NCI-H1048 (cell line): ENCODE results near the gene CYP19A1.

Experiments
- DNase-seq: peaks from one replicate; lab custom pipeline; 2025; lab: John Stamatoyannopoulos, UW

CYP19A1 gene

DNA sequence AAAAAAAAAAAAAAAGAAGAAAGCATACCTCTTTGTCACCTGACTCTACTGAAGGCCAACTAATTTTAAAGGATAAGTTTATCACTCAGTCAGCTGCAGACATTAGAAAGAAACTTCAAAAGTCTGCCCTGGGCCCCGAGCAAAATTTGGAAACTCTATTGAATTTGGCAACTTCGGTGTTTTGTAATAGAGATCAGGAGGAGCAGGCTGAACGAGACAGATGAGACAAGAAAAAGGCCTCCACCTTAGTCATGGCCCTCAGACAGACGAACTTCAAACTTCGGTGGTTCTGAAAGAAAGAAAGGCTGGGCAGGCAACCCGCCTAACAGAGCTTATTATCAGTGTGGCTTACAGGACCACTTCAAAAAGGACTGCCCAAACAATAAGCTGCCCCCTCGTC lies 21.6 kb upstream of the CYP19A1 start:
- DNase-seq: no peak

DNA sequence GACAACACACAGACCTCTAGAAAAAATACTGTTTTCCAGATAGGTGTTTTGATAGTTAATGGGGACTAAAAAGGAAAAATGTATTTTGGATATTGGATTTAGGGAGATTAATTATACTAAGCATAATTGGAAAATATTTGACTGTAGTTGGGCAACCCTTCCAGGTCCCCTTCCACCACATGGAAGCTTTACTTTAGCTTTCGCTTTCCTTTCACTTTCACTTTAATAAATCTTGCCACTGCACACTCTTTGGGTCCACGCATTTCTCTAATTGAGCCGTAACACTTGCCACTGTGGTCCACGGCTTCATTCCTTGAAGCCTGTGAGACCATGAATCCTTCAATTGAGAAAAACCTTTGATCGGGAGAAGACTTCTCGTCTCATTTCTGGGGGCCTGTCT lies 18.6 kb upstream of the CYP19A1 start:
- DNase-seq: no peak

- DNase-seq: no peak
Observed at GRCh38 chr15:51356147-51356546, 17.8 kb upstream of the CYP19A1 start.

DNA sequence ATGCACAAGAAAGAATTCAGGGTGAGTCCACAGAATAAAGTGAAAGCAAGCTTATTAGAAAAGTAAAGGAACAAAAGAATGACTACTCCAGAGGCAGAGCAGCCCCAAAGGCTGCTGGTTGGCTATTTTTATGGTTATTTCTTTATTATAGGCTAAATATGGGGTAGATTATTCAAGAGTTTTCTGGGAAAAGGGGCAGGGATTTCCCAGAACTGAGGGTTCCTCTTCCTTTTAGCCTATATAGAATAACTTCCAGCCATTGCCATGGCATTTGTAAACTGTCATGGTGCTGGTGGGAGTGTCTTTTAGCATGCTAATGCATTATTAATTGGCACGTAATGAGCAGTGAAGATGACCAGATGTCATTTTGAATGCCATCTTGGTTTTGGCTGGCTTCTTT lies 16.7 kb upstream of the CYP19A1 start:
- no peak for DNase-seq

DNA sequence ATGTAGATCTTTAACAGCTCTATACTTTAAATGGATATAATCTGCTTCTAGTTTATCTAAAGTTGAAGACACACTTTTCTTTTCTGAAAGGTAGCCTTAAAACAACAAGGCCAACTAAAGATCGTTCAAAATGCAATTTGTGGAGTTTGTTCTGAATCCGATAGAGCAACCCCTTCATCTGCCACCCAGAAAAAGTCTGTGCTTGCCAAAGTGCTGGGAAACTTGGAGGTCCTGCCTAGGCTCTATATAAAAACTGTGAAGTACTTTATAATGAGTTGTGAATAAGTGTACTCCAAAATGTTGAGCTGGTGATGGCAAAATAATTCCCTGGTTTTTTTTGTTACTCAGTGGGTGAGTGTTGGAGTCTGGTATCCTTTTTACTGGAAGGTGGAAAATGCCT lies 15.6 kb upstream of the CYP19A1 start:
- DNase-seq: no peak

- no peak for DNase-seq
Observed at GRCh38 chr15:51350723-51351122, 12.3 kb upstream of the CYP19A1 start.

GRCh38 chr15:51349156-51349844 lies 10.9 kb upstream of the CYP19A1 start:
- DNase-seq: no peak

DNA sequence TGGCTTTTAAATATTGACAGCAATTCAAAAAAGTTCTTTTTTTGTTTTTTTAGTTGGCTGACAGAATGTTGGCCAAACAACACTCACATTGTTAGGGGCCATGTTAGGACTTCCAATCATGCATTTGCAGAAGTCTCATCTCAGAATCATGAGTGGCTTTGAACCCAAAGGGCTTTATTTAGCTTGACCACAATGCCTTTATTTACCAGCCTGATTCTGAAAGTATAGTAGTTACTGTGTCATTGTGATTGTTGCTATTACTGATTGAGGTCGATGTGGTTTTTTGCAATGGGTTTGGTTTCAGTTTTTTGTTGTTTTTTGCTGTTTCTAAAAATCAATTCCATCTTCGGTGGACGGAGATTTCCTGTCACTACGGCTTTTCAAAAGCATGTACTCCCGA lies 10.3 kb upstream of the CYP19A1 start:
- DNase-seq: no peak

- no peak for DNase-seq
Observed at GRCh38 chr15:51346136-51346535, 7.7 kb upstream of the CYP19A1 start.

- no peak for DNase-seq
Observed at GRCh38 chr15:51343466-51343865, 5.1 kb upstream of the CYP19A1 start.

- DNase-seq: no peak
Observed at GRCh38 chr15:51342227-51342999, 4.0 kb upstream of the CYP19A1 start.

DNA sequence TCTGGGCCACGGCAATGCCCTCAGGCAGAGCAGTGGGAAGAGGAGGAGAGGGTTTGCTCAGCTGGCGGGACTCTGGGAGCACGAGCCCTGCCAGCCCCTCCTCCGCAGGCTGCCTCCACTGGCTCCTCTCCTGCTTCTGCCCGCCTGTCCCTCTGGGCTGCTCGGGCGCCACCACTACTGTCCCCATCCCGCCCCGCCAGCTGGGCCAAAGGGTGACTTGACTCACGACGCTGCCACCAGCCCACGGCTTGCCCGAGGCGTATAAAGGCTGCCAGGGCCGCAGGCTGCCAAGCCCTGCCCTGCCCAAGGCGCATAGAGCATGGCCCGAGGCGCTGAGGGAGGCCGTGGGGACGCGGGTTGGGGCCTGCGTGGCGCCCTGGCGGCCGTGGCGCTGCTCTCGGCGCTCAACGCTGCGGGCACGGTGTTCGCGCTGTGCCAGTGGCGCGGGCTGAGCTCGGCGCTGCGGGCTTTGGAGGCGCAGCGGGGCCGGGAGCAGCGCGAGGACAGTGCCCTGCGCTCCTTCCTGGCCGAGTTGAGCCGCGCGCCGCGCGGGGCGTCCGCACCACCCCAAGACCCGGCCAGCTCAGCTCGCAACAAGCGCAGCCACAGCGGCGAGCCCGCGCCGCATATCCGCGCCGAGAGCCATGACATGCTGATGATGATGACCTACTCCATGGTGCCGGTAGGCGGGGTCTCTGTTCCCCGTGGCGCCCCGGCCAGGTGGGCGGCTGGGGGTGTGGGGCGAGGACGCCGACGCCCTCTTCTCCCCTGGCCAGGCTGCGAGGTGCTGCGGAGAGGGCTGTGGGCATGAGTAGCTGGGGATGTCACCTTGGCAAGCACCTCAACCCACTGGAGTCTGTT lies 3.2 kb upstream of the CYP19A1 start, which contains the start of gene GLDN:
Gene GLDN (plus strand): TSS at position 290 of the 861 bp plus-strand sequence. CDS start 30 bp downstream, at position 320.
- no peak for DNase-seq

DNA sequence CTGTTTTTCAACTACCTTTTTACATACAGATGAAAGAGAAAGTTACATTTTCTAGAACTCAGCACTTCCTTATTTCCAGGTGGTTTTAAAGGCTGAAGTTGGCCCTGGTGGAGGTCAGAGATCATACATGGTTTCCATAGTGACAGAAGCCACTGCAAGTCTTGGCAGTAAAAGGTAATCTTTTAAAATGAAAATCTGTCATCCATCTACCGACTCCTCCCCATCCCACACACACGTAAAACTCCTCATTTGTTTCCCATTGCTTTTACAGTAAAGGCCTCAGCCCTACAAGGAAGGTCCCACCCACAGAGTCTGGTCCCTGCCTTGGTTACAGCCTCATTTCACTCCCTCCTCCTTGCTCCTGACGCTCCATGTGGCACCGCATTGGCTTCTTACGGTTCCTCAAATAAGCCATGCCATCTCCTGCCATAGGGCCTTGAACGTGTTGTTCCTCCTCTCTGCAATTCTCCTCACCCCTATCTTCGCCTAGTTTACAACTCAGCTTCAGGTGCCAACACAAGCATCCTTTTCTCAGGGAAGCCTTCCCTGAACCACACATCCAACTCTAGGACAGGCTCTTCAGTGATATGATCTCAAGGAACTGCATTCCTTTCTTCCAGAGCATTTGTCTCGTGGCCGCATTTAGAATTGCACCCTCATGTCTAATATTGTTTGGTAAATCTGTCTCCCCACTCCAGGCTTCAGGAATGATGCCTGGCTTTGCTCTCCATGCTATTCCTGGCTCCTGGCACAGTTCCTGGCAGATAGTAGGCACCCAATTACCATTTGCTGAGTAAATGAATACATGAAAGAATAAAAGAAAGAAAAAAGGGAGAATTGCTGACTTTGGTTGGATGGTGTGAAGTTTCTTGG lies 2.6 kb downstream of the CYP19A1 start:
- DNase-seq: no peak

DNA sequence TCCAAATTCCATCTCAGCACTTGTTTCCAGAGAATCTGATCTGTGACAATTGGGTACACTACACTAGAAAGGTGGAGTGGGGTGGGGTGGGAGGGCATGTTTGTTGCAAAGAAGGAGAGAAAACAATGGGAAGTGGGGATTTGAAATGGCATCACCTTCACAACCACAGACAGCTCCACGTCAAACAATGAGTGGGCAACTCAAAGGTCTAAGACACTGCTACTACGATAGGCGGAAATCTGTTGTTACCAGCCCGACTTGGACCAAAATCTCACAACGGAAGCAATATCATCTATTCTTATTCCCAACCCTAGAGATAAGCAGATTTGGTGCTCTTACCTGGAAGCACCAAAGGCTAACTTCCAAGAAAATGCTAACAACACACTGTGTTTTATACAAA lies 3.3 kb downstream of the CYP19A1 start:
- no peak for DNase-seq

GRCh38 chr15:51334011-51334451 lies 4.4 kb downstream of the CYP19A1 start:
- no peak for DNase-seq

- no peak for DNase-seq
Observed at GRCh38 chr15:51333571-51333970, 4.8 kb downstream of the CYP19A1 start.

DNA sequence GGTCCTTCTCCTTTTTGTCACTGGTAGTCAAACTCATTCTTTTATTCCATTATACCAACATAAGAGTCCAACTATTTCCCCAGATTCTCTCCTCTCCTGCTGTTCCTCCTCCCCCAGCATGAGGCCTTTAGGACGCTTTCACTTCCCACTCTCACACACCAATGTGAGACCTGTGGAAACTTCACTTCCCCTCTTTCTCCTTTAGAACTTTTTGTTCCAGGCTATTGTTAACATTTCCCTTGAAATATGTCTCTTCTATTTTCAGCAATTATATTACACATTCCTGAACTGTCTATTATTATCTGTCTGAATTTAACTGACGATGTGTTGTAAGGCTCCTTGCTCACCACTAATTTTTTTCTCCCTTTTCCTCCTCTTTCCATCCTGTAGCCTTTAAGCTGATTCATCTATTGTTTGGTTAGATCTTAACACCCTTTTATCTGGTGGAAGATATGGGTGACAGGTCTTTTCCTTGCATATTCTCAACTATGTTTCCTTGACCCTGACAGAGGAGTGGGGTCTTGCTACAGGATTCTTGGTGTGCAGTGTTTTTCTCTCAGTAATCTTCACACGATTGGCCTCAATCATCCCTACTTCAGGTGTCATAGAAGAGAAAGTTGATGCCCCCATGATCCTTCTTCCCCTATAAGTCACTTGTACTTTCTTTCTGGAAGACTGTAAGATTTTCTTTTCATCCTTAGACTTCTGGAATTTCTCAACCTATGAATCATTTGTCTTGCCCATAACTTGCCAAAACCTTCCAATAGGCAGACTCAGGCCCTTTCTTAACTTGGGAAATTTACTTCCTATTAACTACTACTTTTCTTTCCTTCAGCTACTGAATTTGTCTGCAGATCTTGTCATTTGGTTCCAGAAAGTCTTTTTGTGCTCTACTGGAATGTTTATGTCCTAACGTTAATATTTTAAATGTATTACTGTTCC lies 5.9 kb downstream of the CYP19A1 start:
- no peak for DNase-seq

- no peak for DNase-seq
Observed at GRCh38 chr15:51331141-51331540, 7.3 kb downstream of the CYP19A1 start.

- DNase-seq: no peak
Observed at GRCh38 chr15:51328926-51329325, 9.5 kb downstream of the CYP19A1 start.

DNA sequence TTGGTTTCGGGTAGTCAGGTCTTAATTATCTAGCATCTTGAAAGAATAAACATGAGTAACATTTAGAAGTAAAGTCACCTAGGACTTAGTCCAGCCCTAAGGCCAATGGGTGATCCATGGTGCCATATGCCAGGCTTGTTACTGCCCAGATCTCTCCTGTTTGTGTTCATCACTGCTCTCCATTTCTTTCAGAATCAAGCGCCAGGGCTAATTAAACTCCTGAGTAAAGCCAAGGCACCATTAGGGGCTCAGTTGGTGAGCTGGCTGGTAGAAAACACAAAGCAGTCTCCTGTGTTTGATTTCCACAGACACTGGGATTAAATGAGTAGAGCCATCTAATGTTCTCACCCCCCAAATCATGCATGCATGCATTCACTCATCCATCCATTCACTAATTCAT lies 11.3 kb downstream of the CYP19A1 start:
- DNase-seq: no peak
